ENCODE results near the gene SLC1A5. TPM values are rescaled to one million over a fixed set of nuclear protein-coding genes. Genes with fewer than 3 reads are reported as not detected.

Gene SLC1A5
- polyA plus RNA-seq, 1 of the 3 experiments (the other 2 are of a cell fraction): 80.4 TPM

- TF ChIP-seq RAD21 (IDR thresholded peaks at IDR 0.05; ENCODE audit: low read length) (peak; percentile 51), RXRA (IDR thresholded peaks at IDR 0.05; ENCODE audit: borderline replicate concordance, low read depth) (no peak), CTCF (IDR thresholded peaks at IDR 0.05) (peak; percentile 61)
- 47% methylated on average over 4 of the region's 4 CpGs for WGBS (ENCODE audit: low lambda C conversion rate)
- H3K79me2 ChIP-seq (ENCODE audit: insufficient read depth): no peaks in the 10 kb centered on the region
- H4K20me1 ChIP-seq (ENCODE audit: insufficient read depth): no peaks in the 10 kb centered on the region
- POLR2A ChIA-PET: interaction anchor here (1.6 kb wide), 1 partner anchor 87 kb away, joined by 4 read pairs; no protein-coding TSS in a partner anchor
- H2AFZ ChIP-seq (ENCODE audit: low read depth): no peak overlapping the region
- H3K27me3 ChIP-seq (ENCODE audit: insufficient read depth): no peaks in the 10 kb centered on the region
- H3K27ac ChIP-seq (ENCODE audit: low read depth in 2 of 2, low read length in 1 of 2): no peak overlapping the region
- CTCF ChIA-PET: interaction anchor here (0.6 to 7.5 kb wide), 28 partner anchors 9 to 237 kb away, joined by 3 to 170 read pairs (median 3); partner anchors contain the start of gene DACT3
- H3K36me3 ChIP-seq (replicated peaks in 1 of 2; ENCODE audit: control insufficient read depth in 1 of 2, insufficient read depth in 2 of 2, low read length in 1 of 2): peaks cover 7 to 8% of the 10 kb centered on the region in 2 experiments
- H3K4me1 ChIP-seq (ENCODE audit: control insufficient read depth in 1 of 2, insufficient read depth in 2 of 2, low read depth in 1 of 2, low read length in 1 of 2): peaks cover 0 to 2% of the 10 kb centered on the region in 2 experiments; a peak in 1 of 4 replicates
- H3K4me3 ChIP-seq (ENCODE audit: low read depth in 2 of 2, low read length in 1 of 2): no peak overlapping the region
- H3F3A ChIP-seq (replicated peaks; ENCODE audit: insufficient read depth): peaks cover 14% of the 10 kb centered on the region
- no peak overlapping the region for H3K4me2 ChIP-seq
- H3K9ac ChIP-seq: no peak overlapping the region
- H3K9me3 ChIP-seq: no peaks in the 10 kb centered on the region
- no peaks in the 10 kb centered on the region for H3K9me2 ChIP-seq
- peak; percentile 77 for DNase-seq
Observed at GRCh38 chr19:46753420-46754155, 34.8 kb downstream of the SLC1A5 start.

- CTCF ChIA-PET: interaction anchor here (0.7 to 3.7 kb wide), 19 partner anchors 9 to 288 kb away, joined by 3 to 28 read pairs (median 4); partner anchors contain the start of genes DACT3 and SLC1A5
- WGBS (ENCODE audit: low lambda C conversion rate): 84% methylated on average over 21 of the region's 21 CpGs
- peak; percentile 75 for DNase-seq
Observed at GRCh38 chr19:46748325-46749109, 39.9 kb downstream of the SLC1A5 start.

More at GRCh38 chr19:46748325-46749109, 39.9 kb downstream of the SLC1A5 start:
- no peak overlapping the region for H3K27ac ChIP-seq (ENCODE audit: low read depth in 2 of 2, low read length in 1 of 2)
- no peak overlapping the region; a peak in 1 of 4 replicates for H3K4me3 ChIP-seq (ENCODE audit: low read depth in 2 of 2, low read length in 1 of 2)
- no peaks in the 10 kb centered on the region for H3K9me2 ChIP-seq
- H3K4me2 ChIP-seq: no peak overlapping the region
- H3K9ac ChIP-seq: no peak overlapping the region
- H3K36me3 ChIP-seq (replicated peaks in 1 of 2; ENCODE audit: control insufficient read depth in 1 of 2, insufficient read depth in 2 of 2, low read length in 1 of 2): peaks cover 3 to 5% of the 10 kb centered on the region in 2 experiments
- POLR2A ChIA-PET: no interaction called here
- H2AFZ ChIP-seq (ENCODE audit: low read depth): no peak overlapping the region
- H3K27me3 ChIP-seq (ENCODE audit: insufficient read depth): no peaks in the 10 kb centered on the region
- peaks cover 0 to 17% of the 10 kb centered on the region in 2 experiments; a peak in 1 of 4 replicates for H3K4me1 ChIP-seq (ENCODE audit: control insufficient read depth in 1 of 2, insufficient read depth in 2 of 2, low read depth in 1 of 2, low read length in 1 of 2)
- peaks cover 22% of the 10 kb centered on the region for H4K20me1 ChIP-seq (ENCODE audit: insufficient read depth)
- TF ChIP-seq JUND (IDR thresholded peaks at IDR 0.05): no peak
- TF ChIP-seq RAD21 (IDR thresholded peaks at IDR 0.05; ENCODE audit: low read length): peak; percentile 30; the same call in 1 of the 2 replicates
- TF ChIP-seq CTCF (IDR thresholded peaks at IDR 0.05): peak; percentile 89
- TF ChIP-seq SMC3 (IDR thresholded peaks at IDR 0.05; ENCODE audit: low read depth, low read length): peak; percentile 24; the same call in 1 of the 2 replicates
- H3F3A ChIP-seq (replicated peaks; ENCODE audit: insufficient read depth): peaks cover 10% of the 10 kb centered on the region
- peaks cover 43% of the 10 kb centered on the region for H3K79me2 ChIP-seq (ENCODE audit: insufficient read depth)
- no peaks in the 10 kb centered on the region for H3K9me3 ChIP-seq

Data from SK-N-SH (cell line).